ENCODE measurements around the gene BCKDK. TPM values are rescaled to one million over a fixed set of nuclear protein-coding genes. Genes with fewer than 3 reads are reported as not detected.

The BCKDK gene
- total and polyA plus RNA-seq, 2 of the 13 experiments (the other 11 are each of a cell fraction or from before 2014, with no cell fraction given) = 24.9 to 42.6 TPM

GRCh38 chr16:31117384-31118222 is 9.4 kb downstream of the BCKDK start, which contains the start of gene KAT8 (continued):
- TF ChIP-seq ZBTB4 (CRISPR knock-in tag; IDR thresholded peaks at IDR 0.05; ENCODE audit: borderline replicate concordance) = no peak; the same call in 1 of the 2 replicates
- no peak for TF ChIP-seq CSRNP2 (CRISPR knock-in tag; conservative IDR thresholded peaks at IDR 0.05; ENCODE audit: low read depth)
- no peak; the same call in 1 of the 2 replicates for TF ChIP-seq STAT6 (CRISPR knock-in tag; IDR thresholded peaks at IDR 0.05; ENCODE audit: borderline replicate concordance)
- peak; percentile 93 for TF ChIP-seq NFKBIZ (CRISPR knock-in tag; IDR thresholded peaks at IDR 0.05)
- TF ChIP-seq E2F5 (CRISPR knock-in tag; conservative IDR thresholded peaks at IDR 0.05) = peak; percentile 87; the same call in 1 of the 2 replicates
- peak; percentile 70; the same call in 1 of the 2 replicates for TF ChIP-seq ZNF563 (CRISPR knock-in tag; IDR thresholded peaks at IDR 0.05)
- peak; percentile 64 for TF ChIP-seq SRF (IDR thresholded peaks at IDR 0.05; ENCODE audit: low read depth, low read length)
- no peak for TF ChIP-seq ZNF383 (CRISPR knock-in tag; IDR thresholded peaks at IDR 0.05; ENCODE audit: borderline replicate concordance)
- no peak for TF ChIP-seq MEIS1 (CRISPR knock-in tag; IDR thresholded peaks at IDR 0.05; ENCODE audit: borderline replicate concordance)
- no peak for TF ChIP-seq ZNF530 (CRISPR knock-in tag; IDR thresholded peaks at IDR 0.05; ENCODE audit: low read depth)
- peak; percentile 99 for TF ChIP-seq GABPA (IDR thresholded peaks at IDR 0.05; ENCODE audit: low read depth, low read length)
- peak; percentile 95 for TF ChIP-seq GABPA (CRISPR knock-in tag; IDR thresholded peaks at IDR 0.05; ENCODE audit: low read depth)
- no peak for TF ChIP-seq ZNF138 (CRISPR knock-in tag; IDR thresholded peaks at IDR 0.05; ENCODE audit: low read depth)
- no peak for TF ChIP-seq ZNF329 (CRISPR knock-in tag; IDR thresholded peaks at IDR 0.05; ENCODE audit: low read depth)
- no peak for TF ChIP-seq ZFP36 (IDR thresholded peaks at IDR 0.05; ENCODE audit: borderline replicate concordance, low read depth, low read length, partially characterized antibody)
- TF ChIP-seq NCOA5 (CRISPR knock-in tag; IDR thresholded peaks at IDR 0.05) = no peak
- TF ChIP-seq CERS6 (CRISPR knock-in tag; IDR thresholded peaks at IDR 0.05) = no peak
- TF ChIP-seq TBP (CRISPR knock-in tag; IDR thresholded peaks at IDR 0.05) = no peak
- TF ChIP-seq ZNF501 (CRISPR knock-in tag; IDR thresholded peaks at IDR 0.05) = peak; percentile 98
